ENCODE results near the gene ACD.

Gene ACD

GRCh38 chr16:67676516-67676915, 16.5 kb upstream of the ACD start:
- no peak for DNase-seq (ENCODE audit: low read depth in 2 of 3, low spot score in 2 of 3)

- no peak for DNase-seq (ENCODE audit: low read depth in 2 of 3, low spot score in 2 of 3)
These were observed 15.9 kb upstream of the ACD start for GRCh38 chr16:67675999-67676398.

- no peak for DNase-seq (ENCODE audit: low read depth in 2 of 3, low spot score in 2 of 3)
These were observed 15.5 kb upstream of the ACD start for GRCh38 chr16:67675579-67675935.

- no peak for DNase-seq (ENCODE audit: low read depth in 2 of 3, low spot score in 2 of 3)
These were observed 15.0 kb upstream of the ACD start for GRCh38 chr16:67674851-67675578.

GRCh38 chr16:67673712-67674580, 13.9 kb upstream of the ACD start:
- no peak for DNase-seq (ENCODE audit: low read depth in 2 of 3, low spot score in 2 of 3)

- no peak for DNase-seq (ENCODE audit: low read depth in 2 of 3, low spot score in 2 of 3)
These were observed 12.9 kb upstream of the ACD start for GRCh38 chr16:67672739-67673662.

- DNase-seq (ENCODE audit: low read depth in 2 of 3, low spot score in 2 of 3), result no peak
These were observed 12.2 kb upstream of the ACD start for GRCh38 chr16:67672306-67672705.

GRCh38 chr16:67669499-67670101, 9.5 kb upstream of the ACD start:
- no peak for DNase-seq (ENCODE audit: low read depth in 2 of 3, low spot score in 2 of 3)

- no peak for DNase-seq (ENCODE audit: low read depth in 2 of 3, low spot score in 2 of 3)
These were observed 8.6 kb upstream of the ACD start for GRCh38 chr16:67668495-67669157.

- peak in 2 of 3 experiments; percentile 53 to 63 for DNase-seq (ENCODE audit: low read depth in 2 of 3, low spot score in 2 of 3)
These were observed 7.9 kb upstream of the ACD start for GRCh38 chr16:67667817-67668494.

- no peak for DNase-seq (ENCODE audit: low read depth in 2 of 3, low spot score in 2 of 3)
These were observed 7.4 kb upstream of the ACD start for GRCh38 chr16:67667453-67667816.

GRCh38 chr16:67666559-67667452, 6.7 kb upstream of the ACD start, which contains the start of the genes C16orf86 and ENKD1:
TSS of gene C16orf86 (plus strand) at chr16:67666814. CDS start at chr16:67666971, 157 bp downstream.
TSS of gene ENKD1 (minus strand) at chr16:67666750. CDS start at chr16:67666442, 308 bp downstream.
- DNase-seq (ENCODE audit: low read depth in 2 of 3, low spot score in 2 of 3), result peak; percentile 49 to 61 (median 51)

GRCh38 chr16:67666032-67666551, 6.0 kb upstream of the ACD start:
- DNase-seq (ENCODE audit: low read depth in 2 of 3, low spot score in 2 of 3), result no peak

- DNase-seq (ENCODE audit: low read depth in 2 of 3, low spot score in 2 of 3), result no peak
These were observed 5.5 kb upstream of the ACD start for GRCh38 chr16:67665598-67665997.

- no peak for DNase-seq (ENCODE audit: low read depth in 2 of 3, low spot score in 2 of 3)
These were observed 4.8 kb upstream of the ACD start for GRCh38 chr16:67664871-67665270.

GRCh38 chr16:67664258-67664657, 4.2 kb upstream of the ACD start:
- no peak for DNase-seq (ENCODE audit: low read depth in 2 of 3, low spot score in 2 of 3)

- no peak for DNase-seq (ENCODE audit: low read depth in 2 of 3, low spot score in 2 of 3)
These were observed 3.8 kb upstream of the ACD start for GRCh38 chr16:67663877-67664222.

GRCh38 chr16:67663151-67663876, 3.3 kb upstream of the ACD start:
- DNase-seq (ENCODE audit: low read depth in 2 of 3, low spot score in 2 of 3), result no peak

All from activated CD8-positive, alpha-beta memory T cell treated with anti-CD3 and anti-CD28 coated beads for 48 hours (primary cell).